Ishikawa (cell line): Measurements from ENCODE around the gene DNMT3B.

Experiments
- CEBPB ChIP-seq: IDR thresholded peaks from 2 replicates; pipeline ENCODE4 v1.6.1; 2012
- CREB1 ChIP-seq: IDR thresholded peaks from 2 replicates; pipeline ENCODE4 v1.6.1; 2012; ENCODE audit warnings: low read depth
- EGR1 ChIP-seq: IDR thresholded peaks from 2 replicates; pipeline ENCODE4 v1.6.1; 2012
- EP300 ChIP-seq: IDR thresholded peaks from 2 replicates; pipeline ENCODE4 v1.6.1; 2012; ENCODE audit warnings: borderline replicate concordance
- FOXM1 ChIP-seq: IDR thresholded peaks from 2 replicates; pipeline ENCODE4 v1.6.1; 2012; ENCODE audit warnings: low read depth, borderline replicate concordance
- MAX ChIP-seq: IDR thresholded peaks from 2 replicates; pipeline ENCODE4 v1.6.1; 2012
- NFIC ChIP-seq: IDR thresholded peaks from 2 replicates; pipeline ENCODE4 v1.6.1; 2012
- RAD21 ChIP-seq: IDR thresholded peaks from 2 replicates; pipeline ENCODE4 v1.6.1; 2012; ENCODE audit warnings: low read depth
- REST ChIP-seq: IDR thresholded peaks from 2 replicates; pipeline ENCODE4 v1.6.1; 2012; ENCODE audit warnings: low read depth, mild to moderate bottlenecking
- TAF1 ChIP-seq: IDR thresholded peaks from 2 replicates; pipeline ENCODE4 v1.6.1; 2012; ENCODE audit warnings: low read depth, mild to moderate bottlenecking
- TCF12 ChIP-seq: IDR thresholded peaks from 2 replicates; pipeline ENCODE4 v1.6.1; 2012; ENCODE audit warnings: low read depth
- TEAD4 ChIP-seq: IDR thresholded peaks from 2 replicates; pipeline ENCODE4 v1.6.1; 2012
- USF1 ChIP-seq: IDR thresholded peaks from 2 replicates; pipeline ENCODE4 v1.6.1; 2012
- YY1 ChIP-seq: IDR thresholded peaks from 2 replicates; pipeline ENCODE4 v1.6.1; 2012; ENCODE audit warnings: low read depth
- ZBTB7A ChIP-seq: IDR thresholded peaks from 2 replicates; pipeline ENCODE4 v1.6.1; 2012; ENCODE audit warnings: low read depth

The DNMT3B gene

GRCh38 chr20:32842688-32843524 lies 80.7 kb downstream of the DNMT3B start:
- TF ChIP-seq REST (no peak), ZBTB7A (no peak), TAF1 (no peak), FOXM1 (no peak), NFIC (no peak), TEAD4 (no peak), EP300 (no peak)

DNA sequence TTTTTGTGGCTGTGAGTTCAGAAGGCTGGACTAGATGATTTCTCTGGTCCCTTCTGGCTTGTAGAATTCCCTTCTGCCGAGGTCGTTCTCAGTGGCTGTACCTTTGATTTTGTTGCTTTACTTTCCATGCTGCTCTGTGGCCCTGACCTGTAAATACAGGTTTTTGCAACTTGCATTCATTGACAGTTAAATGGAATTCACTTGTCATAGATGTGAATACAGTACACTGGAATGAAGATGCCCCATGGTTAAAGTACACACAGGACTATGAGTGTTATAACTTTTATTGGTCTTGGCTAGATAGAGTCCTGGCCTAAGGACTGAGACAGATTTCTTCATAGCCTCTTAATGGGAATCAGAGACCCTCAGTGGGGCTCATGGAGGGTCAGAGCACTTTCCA lies 83.6 kb downstream of the DNMT3B start:
- TF ChIP-seq TCF12, result no peak
- TF ChIP-seq EGR1, result no peak

DNA sequence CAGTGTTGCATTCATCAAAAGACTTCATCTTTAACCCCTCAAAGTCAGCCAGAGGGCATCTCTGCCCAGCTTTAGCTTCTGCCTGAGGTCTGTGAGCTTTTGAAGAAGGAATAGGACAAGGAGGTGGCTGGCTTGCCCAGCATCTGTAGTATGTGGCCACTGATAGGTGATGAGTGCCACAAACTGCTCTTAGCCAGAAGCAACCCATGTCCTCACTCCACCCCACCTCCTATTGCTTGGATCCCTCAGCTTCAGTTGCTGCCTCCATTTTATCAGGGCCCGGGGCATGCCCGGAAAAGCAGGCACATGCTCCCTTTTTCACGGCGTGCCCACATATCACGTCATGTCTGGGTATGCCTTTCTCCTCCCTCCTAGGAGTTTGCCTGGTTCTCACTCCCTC lies 84.7 kb downstream of the DNMT3B start:
- no peak for TF ChIP-seq NFIC
- TF ChIP-seq MAX, result no peak
- TF ChIP-seq ZBTB7A, result no peak
- TF ChIP-seq TEAD4, result no peak
- TF ChIP-seq TCF12, result no peak
- TF ChIP-seq EGR1, result no peak
- TF ChIP-seq RAD21, result no peak
- TF ChIP-seq YY1, result no peak
- TF ChIP-seq CEBPB, result no peak
- no peak for TF ChIP-seq EP300
- TF ChIP-seq REST, result no peak
- TF ChIP-seq TAF1, result no peak
- no peak for TF ChIP-seq CREB1
- no peak for TF ChIP-seq USF1
- no peak for TF ChIP-seq FOXM1

- no peak for TF ChIP-seq EGR1
- TF ChIP-seq EP300, result no peak
- no peak for TF ChIP-seq YY1
- TF ChIP-seq TAF1, result no peak
- TF ChIP-seq RAD21, result no peak
- no peak for TF ChIP-seq MAX
- TF ChIP-seq ZBTB7A, result no peak
These were observed 85.8 kb downstream of the DNMT3B start for GRCh38 chr20:32847964-32848363.

GRCh38 chr20:32848846-32849245 lies 86.7 kb downstream of the DNMT3B start:
- TF ChIP-seq RAD21, result no peak

GRCh38 chr20:32849577-32849976 lies 87.4 kb downstream of the DNMT3B start:
- TF ChIP-seq USF1 (no peak), REST (no peak), TEAD4 (no peak)
